Measurements from ENCODE around the gene ATP1B3.
"Not testable (repeated sequence)": the region's sequence is repeated elsewhere in the genome, so short reads cannot be mapped to it uniquely, and the experiment has no call there.

Gene ATP1B3

GRCh38 chr3:141878326-141878725, 1.9 kb downstream of the ATP1B3 start:
- no peak for DNase-seq (ENCODE audit: low spot score)
- in situ Hi-C loops (cut with MboI; ENCODE audit: low pct_unique_long_range_greater_than_20kb, low sequenced_read_pairs, unreplicated experiment): no loop called here
- TF ChIP-seq, protein P1, sequence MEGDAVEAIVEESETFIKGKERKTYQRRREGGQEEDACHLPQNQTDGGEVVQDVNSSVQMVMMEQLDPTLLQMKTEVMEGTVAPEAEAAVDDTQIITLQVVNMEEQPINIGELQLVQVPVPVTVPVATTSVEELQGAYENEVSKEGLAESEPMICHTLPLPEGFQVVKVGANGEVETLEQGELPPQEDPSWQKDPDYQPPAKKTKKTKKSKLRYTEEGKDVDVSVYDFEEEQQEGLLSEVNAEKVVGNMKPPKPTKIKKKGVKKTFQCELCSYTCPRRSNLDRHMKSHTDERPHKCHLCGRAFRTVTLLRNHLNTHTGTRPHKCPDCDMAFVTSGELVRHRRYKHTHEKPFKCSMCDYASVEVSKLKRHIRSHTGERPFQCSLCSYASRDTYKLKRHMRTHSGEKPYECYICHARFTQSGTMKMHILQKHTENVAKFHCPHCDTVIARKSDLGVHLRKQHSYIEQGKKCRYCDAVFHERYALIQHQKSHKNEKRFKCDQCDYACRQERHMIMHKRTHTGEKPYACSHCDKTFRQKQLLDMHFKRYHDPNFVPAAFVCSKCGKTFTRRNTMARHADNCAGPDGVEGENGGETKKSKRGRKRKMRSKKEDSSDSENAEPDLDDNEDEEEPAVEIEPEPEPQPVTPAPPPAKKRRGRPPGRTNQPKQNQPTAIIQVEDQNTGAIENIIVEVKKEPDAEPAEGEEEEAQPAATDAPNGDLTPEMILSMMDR (IDR thresholded peaks at IDR 0.05; ENCODE audit: extremely low read depth, insufficient read depth, missing control alignments): no peak

GRCh38 chr3:141878817-141879216, 2.4 kb downstream of the ATP1B3 start:
- no peak for DNase-seq (ENCODE audit: low spot score)
- in situ Hi-C loops (cut with MboI; ENCODE audit: low pct_unique_long_range_greater_than_20kb, low sequenced_read_pairs, unreplicated experiment): no loop called here
- TF ChIP-seq, protein P1 (IDR thresholded peaks at IDR 0.05; ENCODE audit: extremely low read depth, insufficient read depth, missing control alignments): no peak

DNA sequence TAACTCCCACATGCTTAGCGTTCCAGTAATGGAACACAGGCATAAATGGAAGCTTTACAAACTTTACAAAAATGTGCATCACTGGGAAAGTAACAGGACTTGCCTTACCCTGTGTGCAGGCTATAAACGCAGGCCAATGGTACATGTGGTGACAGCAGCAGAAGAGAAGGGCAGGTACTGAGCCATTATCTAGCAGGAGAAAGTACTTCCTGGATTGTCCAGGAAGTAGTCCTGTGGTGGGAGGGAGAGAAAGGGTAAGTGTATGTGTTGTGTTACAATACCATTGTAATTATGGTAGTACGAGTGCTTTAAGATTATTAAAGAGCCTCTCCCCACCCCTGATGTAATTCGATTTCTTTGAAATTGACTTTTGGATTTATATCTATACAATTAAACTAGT, 5.3 kb downstream of the ATP1B3 start:
- in situ Hi-C loops (cut with MboI; ENCODE audit: low pct_unique_long_range_greater_than_20kb, low sequenced_read_pairs, unreplicated experiment): no loop called here
- TF ChIP-seq, protein P1 (IDR thresholded peaks at IDR 0.05; ENCODE audit: extremely low read depth, insufficient read depth, missing control alignments): no peak
- DNase-seq (ENCODE audit: low spot score): no peak

- TF ChIP-seq, protein P1 (IDR thresholded peaks at IDR 0.05; ENCODE audit: extremely low read depth, insufficient read depth, missing control alignments): no peak
- DNase-seq (ENCODE audit: low spot score): no peak
- in situ Hi-C loops (cut with MboI; ENCODE audit: low pct_unique_long_range_greater_than_20kb, low sequenced_read_pairs, unreplicated experiment): no loop called here
Measured at GRCh38 chr3:141887051-141887450, 10.6 kb downstream of the ATP1B3 start.

DNA sequence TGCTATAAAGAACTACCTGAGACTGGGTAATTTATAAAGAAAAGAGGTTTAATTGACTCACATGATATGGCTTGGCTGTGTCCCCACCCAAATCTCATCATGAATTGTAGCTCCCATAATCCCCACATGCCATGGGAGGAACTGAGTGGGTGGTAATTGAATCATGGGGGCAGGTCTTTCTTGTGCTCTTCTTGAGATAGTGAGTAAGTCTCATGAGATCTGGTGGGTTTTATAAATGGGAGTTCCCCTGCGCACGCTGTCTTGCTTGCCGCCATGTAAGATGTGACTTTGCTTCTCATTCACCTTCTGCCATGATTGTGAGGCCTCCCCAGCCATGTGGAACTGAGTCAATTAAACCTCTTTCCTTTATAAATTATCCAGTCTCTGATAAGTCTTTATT, 12.1 kb downstream of the ATP1B3 start:
- in situ Hi-C loops (cut with MboI; ENCODE audit: low pct_unique_long_range_greater_than_20kb, low sequenced_read_pairs, unreplicated experiment); DNase-seq (ENCODE audit: low spot score): not testable (repeated sequence)

GRCh38 chr3:141894524-141895176, 18.2 kb downstream of the ATP1B3 start:
- TF ChIP-seq, protein P1 (IDR thresholded peaks at IDR 0.05; ENCODE audit: extremely low read depth, insufficient read depth, missing control alignments): no peak
- DNase-seq (ENCODE audit: low spot score): no peak
- in situ Hi-C loops (cut with MboI; ENCODE audit: low pct_unique_long_range_greater_than_20kb, low sequenced_read_pairs, unreplicated experiment): no loop called here

- in situ Hi-C loops (cut with MboI; ENCODE audit: low pct_unique_long_range_greater_than_20kb, low sequenced_read_pairs, unreplicated experiment): no loop called here
- DNase-seq (ENCODE audit: low spot score): no peak
- TF ChIP-seq, protein P1 (IDR thresholded peaks at IDR 0.05; ENCODE audit: extremely low read depth, insufficient read depth, missing control alignments): no peak
Measured at GRCh38 chr3:141895731-141896130, 19.3 kb downstream of the ATP1B3 start.

Measured in GM13977 (cell line).